HL-60 (cell line): ENCODE results near the gene RNF32.

Source experiments
- GABPA ChIP-seq: IDR thresholded peaks from 2 replicates; pipeline ENCODE4 v1.6.1; 2012; ENCODE audit warnings: low read depth
- POLR2AphosphoS5 ChIP-seq: IDR thresholded peaks from 2 replicates; pipeline ENCODE4 v1.6.1; 2012; ENCODE audit warnings: low read depth
- SPI1 ChIP-seq: IDR thresholded peaks from 2 replicates; pipeline ENCODE4 v1.6.1; 2012; ENCODE audit warnings: low read depth, mild to moderate bottlenecking, borderline replicate concordance
- TF ChIP-seq, protein P1 (sequence below): IDR thresholded peaks from one replicate; pipeline ENCODE4 v1.5.1; 2011; ENCODE audit warnings: low read length, control low read depth, inconsistent platforms; ENCODE audit not compliant: insufficient read depth
- TF ChIP-seq, protein P2 (sequence below): IDR thresholded peaks from 2 replicates; pipeline ENCODE4 v1.6.1; 2012; ENCODE audit warnings: low read depth; ENCODE audit not compliant: insufficient replicate concordance

GRCh38 chr7:156662277-156662676, 21.7 kb downstream of the RNF32 start:
- TF ChIP-seq, protein P1, sequence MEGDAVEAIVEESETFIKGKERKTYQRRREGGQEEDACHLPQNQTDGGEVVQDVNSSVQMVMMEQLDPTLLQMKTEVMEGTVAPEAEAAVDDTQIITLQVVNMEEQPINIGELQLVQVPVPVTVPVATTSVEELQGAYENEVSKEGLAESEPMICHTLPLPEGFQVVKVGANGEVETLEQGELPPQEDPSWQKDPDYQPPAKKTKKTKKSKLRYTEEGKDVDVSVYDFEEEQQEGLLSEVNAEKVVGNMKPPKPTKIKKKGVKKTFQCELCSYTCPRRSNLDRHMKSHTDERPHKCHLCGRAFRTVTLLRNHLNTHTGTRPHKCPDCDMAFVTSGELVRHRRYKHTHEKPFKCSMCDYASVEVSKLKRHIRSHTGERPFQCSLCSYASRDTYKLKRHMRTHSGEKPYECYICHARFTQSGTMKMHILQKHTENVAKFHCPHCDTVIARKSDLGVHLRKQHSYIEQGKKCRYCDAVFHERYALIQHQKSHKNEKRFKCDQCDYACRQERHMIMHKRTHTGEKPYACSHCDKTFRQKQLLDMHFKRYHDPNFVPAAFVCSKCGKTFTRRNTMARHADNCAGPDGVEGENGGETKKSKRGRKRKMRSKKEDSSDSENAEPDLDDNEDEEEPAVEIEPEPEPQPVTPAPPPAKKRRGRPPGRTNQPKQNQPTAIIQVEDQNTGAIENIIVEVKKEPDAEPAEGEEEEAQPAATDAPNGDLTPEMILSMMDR = no peak
- no peak for TF ChIP-seq POLR2AphosphoS5
- TF ChIP-seq, protein P2, sequence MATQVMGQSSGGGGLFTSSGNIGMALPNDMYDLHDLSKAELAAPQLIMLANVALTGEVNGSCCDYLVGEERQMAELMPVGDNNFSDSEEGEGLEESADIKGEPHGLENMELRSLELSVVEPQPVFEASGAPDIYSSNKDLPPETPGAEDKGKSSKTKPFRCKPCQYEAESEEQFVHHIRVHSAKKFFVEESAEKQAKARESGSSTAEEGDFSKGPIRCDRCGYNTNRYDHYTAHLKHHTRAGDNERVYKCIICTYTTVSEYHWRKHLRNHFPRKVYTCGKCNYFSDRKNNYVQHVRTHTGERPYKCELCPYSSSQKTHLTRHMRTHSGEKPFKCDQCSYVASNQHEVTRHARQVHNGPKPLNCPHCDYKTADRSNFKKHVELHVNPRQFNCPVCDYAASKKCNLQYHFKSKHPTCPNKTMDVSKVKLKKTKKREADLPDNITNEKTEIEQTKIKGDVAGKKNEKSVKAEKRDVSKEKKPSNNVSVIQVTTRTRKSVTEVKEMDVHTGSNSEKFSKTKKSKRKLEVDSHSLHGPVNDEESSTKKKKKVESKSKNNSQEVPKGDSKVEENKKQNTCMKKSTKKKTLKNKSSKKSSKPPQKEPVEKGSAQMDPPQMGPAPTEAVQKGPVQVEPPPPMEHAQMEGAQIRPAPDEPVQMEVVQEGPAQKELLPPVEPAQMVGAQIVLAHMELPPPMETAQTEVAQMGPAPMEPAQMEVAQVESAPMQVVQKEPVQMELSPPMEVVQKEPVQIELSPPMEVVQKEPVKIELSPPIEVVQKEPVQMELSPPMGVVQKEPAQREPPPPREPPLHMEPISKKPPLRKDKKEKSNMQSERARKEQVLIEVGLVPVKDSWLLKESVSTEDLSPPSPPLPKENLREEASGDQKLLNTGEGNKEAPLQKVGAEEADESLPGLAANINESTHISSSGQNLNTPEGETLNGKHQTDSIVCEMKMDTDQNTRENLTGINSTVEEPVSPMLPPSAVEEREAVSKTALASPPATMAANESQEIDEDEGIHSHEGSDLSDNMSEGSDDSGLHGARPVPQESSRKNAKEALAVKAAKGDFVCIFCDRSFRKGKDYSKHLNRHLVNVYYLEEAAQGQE = no peak
- no peak for TF ChIP-seq SPI1
- no peak for TF ChIP-seq GABPA
